ENCODE data around the gene GPN2. TPM values are rescaled to one million over a fixed set of nuclear protein-coding genes. Genes with fewer than 3 reads are reported as not detected.
"Not testable (repeated sequence)": the region's sequence is repeated elsewhere in the genome, so short reads cannot be mapped to it uniquely, and the experiment has no call there.

GPN2 gene
- polyA plus RNA-seq, 1 experiment: 28.7 TPM

DNA sequence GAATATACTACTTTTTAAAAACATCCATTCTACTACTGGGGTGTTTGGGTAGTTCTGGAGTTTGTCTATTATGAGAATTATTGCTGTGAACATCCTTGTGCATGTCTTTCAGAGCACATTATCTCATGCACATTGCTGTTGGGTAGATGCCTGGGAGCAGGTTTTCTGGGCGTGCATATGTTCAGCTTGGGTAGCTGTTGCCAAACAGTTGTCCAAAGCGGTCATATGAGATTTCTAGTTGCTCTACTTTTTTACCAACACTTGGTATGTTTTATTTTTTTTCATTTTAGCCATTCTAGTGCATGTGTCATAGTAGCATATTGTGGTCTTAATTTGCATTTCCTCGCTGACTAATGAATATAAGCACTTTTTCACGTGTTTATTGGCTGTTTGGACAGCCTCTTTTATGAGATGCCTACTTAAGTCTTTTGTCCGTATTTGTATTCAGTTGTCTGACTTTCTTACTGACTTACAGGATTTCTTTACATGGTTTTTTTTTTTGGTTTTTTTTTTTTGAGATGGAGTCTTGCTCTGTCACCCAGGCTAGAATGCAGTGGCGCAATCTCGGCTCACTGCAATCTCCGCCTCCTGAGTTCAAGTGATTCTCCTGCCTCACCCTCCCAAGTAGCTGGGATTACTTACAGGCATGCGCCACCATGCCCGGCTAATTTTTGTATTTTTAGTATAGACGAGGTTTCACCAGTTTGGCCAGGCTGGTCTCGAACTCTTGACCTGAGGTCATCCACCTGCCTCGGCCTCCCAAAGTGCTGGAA is 45.5 kb downstream of the GPN2 start:
- TF ChIP-seq, protein P1, sequence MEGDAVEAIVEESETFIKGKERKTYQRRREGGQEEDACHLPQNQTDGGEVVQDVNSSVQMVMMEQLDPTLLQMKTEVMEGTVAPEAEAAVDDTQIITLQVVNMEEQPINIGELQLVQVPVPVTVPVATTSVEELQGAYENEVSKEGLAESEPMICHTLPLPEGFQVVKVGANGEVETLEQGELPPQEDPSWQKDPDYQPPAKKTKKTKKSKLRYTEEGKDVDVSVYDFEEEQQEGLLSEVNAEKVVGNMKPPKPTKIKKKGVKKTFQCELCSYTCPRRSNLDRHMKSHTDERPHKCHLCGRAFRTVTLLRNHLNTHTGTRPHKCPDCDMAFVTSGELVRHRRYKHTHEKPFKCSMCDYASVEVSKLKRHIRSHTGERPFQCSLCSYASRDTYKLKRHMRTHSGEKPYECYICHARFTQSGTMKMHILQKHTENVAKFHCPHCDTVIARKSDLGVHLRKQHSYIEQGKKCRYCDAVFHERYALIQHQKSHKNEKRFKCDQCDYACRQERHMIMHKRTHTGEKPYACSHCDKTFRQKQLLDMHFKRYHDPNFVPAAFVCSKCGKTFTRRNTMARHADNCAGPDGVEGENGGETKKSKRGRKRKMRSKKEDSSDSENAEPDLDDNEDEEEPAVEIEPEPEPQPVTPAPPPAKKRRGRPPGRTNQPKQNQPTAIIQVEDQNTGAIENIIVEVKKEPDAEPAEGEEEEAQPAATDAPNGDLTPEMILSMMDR (IDR thresholded peaks at IDR 0.05; ENCODE audit: low read depth, low read length): no peak
- CTCF ChIA-PET: no interaction called here
- no peaks in the 10 kb centered on the region for H3K27me3 ChIP-seq (ENCODE audit: control insufficient read depth, insufficient read depth, low read length)
- POLR2A ChIA-PET: no interaction called here
- DNase-seq (ENCODE audit: low read depth, low spot score): no peak
- H3K4me3 ChIP-seq (ENCODE audit: low read depth, low read length): no peak overlapping the region
- no peak overlapping the region for H3K27ac ChIP-seq (ENCODE audit: low read depth, low read length)
- H3K9me3 ChIP-seq (ENCODE audit: control insufficient read depth, insufficient read depth, low read length): no peaks in the 10 kb centered on the region

- H3K9me3 ChIP-seq (ENCODE audit: control insufficient read depth, insufficient read depth, low read length): no peaks in the 10 kb centered on the region
- TF ChIP-seq, protein P1 (IDR thresholded peaks at IDR 0.05; ENCODE audit: low read depth, low read length): no peak
- H3K4me3 ChIP-seq (ENCODE audit: low read depth, low read length): no peak overlapping the region
- no peak for DNase-seq (ENCODE audit: low read depth, low spot score)
- CTCF ChIA-PET: no interaction called here
- no peaks in the 10 kb centered on the region for H3K27me3 ChIP-seq (ENCODE audit: control insufficient read depth, insufficient read depth, low read length)
- POLR2A ChIA-PET: no interaction called here
- no peak overlapping the region for H3K27ac ChIP-seq (ENCODE audit: low read depth, low read length)
Measured at GRCh38 chr1:26839779-26840178, 50.3 kb downstream of the GPN2 start.

DNA sequence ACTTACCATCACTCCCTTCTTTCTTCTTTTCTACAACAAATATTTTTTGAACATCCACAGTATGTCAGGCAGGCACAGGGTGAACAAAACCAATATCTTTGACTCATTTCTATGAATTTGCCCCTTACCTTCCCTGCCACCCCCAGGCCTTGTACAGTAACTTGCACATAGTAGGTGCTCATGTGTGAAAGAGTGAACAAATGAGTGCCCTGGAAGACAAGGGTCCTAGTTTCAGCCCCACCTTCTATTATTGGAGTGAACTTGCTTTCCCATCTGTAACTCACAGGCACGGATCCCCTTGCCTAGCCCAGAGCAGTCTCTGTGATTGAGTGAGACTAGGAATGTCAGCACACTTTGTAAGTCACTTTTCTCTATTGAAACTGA is 50.8 kb downstream of the GPN2 start:
- DNase-seq (ENCODE audit: low read depth, low spot score): no peak
- H3K27ac ChIP-seq (ENCODE audit: low read depth, low read length): no peak overlapping the region
- no peaks in the 10 kb centered on the region for H3K27me3 ChIP-seq (ENCODE audit: control insufficient read depth, insufficient read depth, low read length)
- POLR2A ChIA-PET: no interaction called here
- TF ChIP-seq, protein P1 (IDR thresholded peaks at IDR 0.05; ENCODE audit: low read depth, low read length): no peak
- H3K9me3 ChIP-seq (ENCODE audit: control insufficient read depth, insufficient read depth, low read length): no peaks in the 10 kb centered on the region
- CTCF ChIA-PET: no interaction called here
- no peak overlapping the region for H3K4me3 ChIP-seq (ENCODE audit: low read depth, low read length)

GRCh38 chr1:26838474-26839338 is 51.4 kb downstream of the GPN2 start:
- ChIA-PET CTCF (interaction anchor here (1.5 kb wide), 1 partner anchor 237 kb away, joined by 3 read pairs; no protein-coding TSS in a partner anchor), POLR2A (no interaction called here)
- H3K4me3 ChIP-seq (ENCODE audit: low read depth, low read length): no peak overlapping the region
- H3K9me3 ChIP-seq (ENCODE audit: control insufficient read depth, insufficient read depth, low read length): no peaks in the 10 kb centered on the region
- no peak overlapping the region for H3K27ac ChIP-seq (ENCODE audit: low read depth, low read length)
- TF ChIP-seq, protein P1 (IDR thresholded peaks at IDR 0.05; ENCODE audit: low read depth, low read length): no peak
- DNase-seq (ENCODE audit: low read depth, low spot score): no peak
- no peaks in the 10 kb centered on the region for H3K27me3 ChIP-seq (ENCODE audit: control insufficient read depth, insufficient read depth, low read length)

DNA sequence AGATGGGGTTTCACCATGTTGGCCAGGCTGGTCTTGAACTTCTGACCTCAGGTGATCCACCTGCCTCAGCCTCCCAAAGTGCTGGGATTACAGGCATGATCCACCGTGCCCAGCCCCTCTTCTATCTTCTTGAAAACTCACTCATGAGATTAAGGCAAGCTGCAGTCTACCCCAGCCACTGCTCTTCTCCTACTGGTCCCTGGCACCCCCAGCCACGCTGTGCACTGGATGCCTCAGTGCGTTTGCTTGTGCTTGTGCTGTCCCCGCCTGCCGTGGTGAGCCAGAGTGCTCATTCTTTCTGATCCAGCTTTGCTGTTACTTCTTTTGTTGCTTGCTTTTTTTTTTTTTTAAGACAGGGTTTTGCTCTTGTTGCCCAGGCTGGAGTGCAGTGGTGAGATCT is 52.4 kb downstream of the GPN2 start:
- H3K9me3 ChIP-seq (ENCODE audit: control insufficient read depth, insufficient read depth, low read length): not testable (repeated sequence)
- CTCF ChIA-PET: interaction anchor here (1.5 kb wide), 1 partner anchor 236 kb away, joined by 3 read pairs; no protein-coding TSS in a partner anchor

More for the DNA sequence above, 52.4 kb downstream of the GPN2 start:
- DNase-seq (ENCODE audit: low read depth, low spot score); H3K27me3 ChIP-seq (ENCODE audit: control insufficient read depth, insufficient read depth, low read length); H3K27ac ChIP-seq (ENCODE audit: low read depth, low read length); H3K4me3 ChIP-seq (ENCODE audit: low read depth, low read length); POLR2A ChIA-PET: not testable (repeated sequence)
